BJ (cell line): ENCODE measurements around the gene MUC2. TPM values are rescaled to one million over a fixed set of nuclear protein-coding genes. Genes with fewer than 3 reads are reported as not detected.

Source experiments
- CTCF ChIA-PET: fragments of 350-600 bp; formaldehyde crosslinking; extraction: SDS; loops from one replicate; lab custom pipeline; 2021; ENCODE audit warnings: antibody characterized with exemption, inconsistent platforms; lab: Yijun Ruan, JAX
- POLR2A ChIA-PET: fragments of 300-600 bp; sonication (Branson Sonifier 250); formaldehyde crosslinking; extraction: SDS; loops from one replicate; lab custom pipeline; 2021; ENCODE audit warnings: antibody characterized with exemption; lab: Charles Lee
- DNase-seq: peaks from one replicate; pipeline ENCODE4 v3.0.0-alpha.2; 2011; ENCODE audit warnings: low read depth
- H3K27me3 ChIP-seq: 2 replicates; pipeline ENCODE4 v1.6.0; 2011; ENCODE audit warnings: low read length; ENCODE audit not compliant: control insufficient read depth, insufficient read depth
- H3K36me3 ChIP-seq: 2 replicates; pipeline ENCODE4 v1.5.1; 2011; ENCODE audit warnings: low read length; ENCODE audit not compliant: control insufficient read depth, insufficient read depth
- H3K4me3 ChIP-seq: 2 replicates; pipeline ENCODE4 v1.5.1; 2011; ENCODE audit warnings: low read depth, mild to moderate bottlenecking, control low read depth, low read length
- polyA plus RNA-seq: library from polyadenylated mRNA; depleted of rRNA; stranded (reverse); fragments of >200 nt; gene quantifications from 2 replicates; pipeline ENCODE4 v1.2.3, GENCODE V29; 2011
- TF ChIP-seq, protein P1 (sequence below): IDR thresholded peaks from 2 replicates; pipeline ENCODE4 v1.5.1; 2011; ENCODE audit warnings: low read depth, mild to moderate bottlenecking, control low read depth, inconsistent platforms, low read length, moderate library complexity; ENCODE audit not compliant: insufficient read depth

MUC2 gene
- polyA plus RNA-seq, 1 experiment = not detected

DNA sequence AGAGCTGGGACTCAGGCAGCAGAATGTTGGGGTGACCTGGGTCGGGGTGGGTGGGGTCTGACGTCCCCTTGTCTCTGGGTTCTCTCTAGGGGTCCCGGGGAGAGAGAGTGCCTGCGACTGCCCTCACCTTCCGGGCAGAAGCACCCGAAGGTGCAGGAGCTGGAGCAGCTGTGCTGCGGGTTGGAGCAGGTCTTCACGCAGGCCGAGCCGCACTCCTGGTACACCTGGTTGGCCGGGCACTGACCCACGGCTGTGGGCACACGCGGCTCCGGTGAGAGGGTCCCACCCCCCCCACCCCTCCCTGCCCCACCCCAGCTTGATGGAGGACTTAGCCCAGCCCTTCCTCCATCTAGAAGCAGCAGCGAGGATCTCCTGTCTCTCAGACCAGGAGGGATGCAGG lies 44.6 kb upstream of the MUC2 start:
- POLR2A ChIA-PET = no interaction called here
- CTCF ChIA-PET = interaction anchor here (1.1 kb wide), 1 partner anchor 11 kb away, joined by 3 read pairs; no protein-coding TSS in a partner anchor
- H3K27me3 ChIP-seq = no peaks in the 10 kb centered on the region
- no peak overlapping the region for H3K4me3 ChIP-seq
- no peaks in the 10 kb centered on the region for H3K36me3 ChIP-seq
- DNase-seq = no peak
- TF ChIP-seq, protein P1, sequence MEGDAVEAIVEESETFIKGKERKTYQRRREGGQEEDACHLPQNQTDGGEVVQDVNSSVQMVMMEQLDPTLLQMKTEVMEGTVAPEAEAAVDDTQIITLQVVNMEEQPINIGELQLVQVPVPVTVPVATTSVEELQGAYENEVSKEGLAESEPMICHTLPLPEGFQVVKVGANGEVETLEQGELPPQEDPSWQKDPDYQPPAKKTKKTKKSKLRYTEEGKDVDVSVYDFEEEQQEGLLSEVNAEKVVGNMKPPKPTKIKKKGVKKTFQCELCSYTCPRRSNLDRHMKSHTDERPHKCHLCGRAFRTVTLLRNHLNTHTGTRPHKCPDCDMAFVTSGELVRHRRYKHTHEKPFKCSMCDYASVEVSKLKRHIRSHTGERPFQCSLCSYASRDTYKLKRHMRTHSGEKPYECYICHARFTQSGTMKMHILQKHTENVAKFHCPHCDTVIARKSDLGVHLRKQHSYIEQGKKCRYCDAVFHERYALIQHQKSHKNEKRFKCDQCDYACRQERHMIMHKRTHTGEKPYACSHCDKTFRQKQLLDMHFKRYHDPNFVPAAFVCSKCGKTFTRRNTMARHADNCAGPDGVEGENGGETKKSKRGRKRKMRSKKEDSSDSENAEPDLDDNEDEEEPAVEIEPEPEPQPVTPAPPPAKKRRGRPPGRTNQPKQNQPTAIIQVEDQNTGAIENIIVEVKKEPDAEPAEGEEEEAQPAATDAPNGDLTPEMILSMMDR = no peak

GRCh38 chr11:1030556-1030955 lies 44.1 kb upstream of the MUC2 start:
- POLR2A ChIA-PET = no interaction called here
- CTCF ChIA-PET = interaction anchor here (1.1 kb wide), 1 partner anchor 11 kb away, joined by 3 read pairs; no protein-coding TSS in a partner anchor
- TF ChIP-seq, protein P1 = no peak
- H3K4me3 ChIP-seq = no peak overlapping the region
- DNase-seq = no peak
- H3K36me3 ChIP-seq = no peaks in the 10 kb centered on the region
- H3K27me3 ChIP-seq = no peaks in the 10 kb centered on the region

DNA sequence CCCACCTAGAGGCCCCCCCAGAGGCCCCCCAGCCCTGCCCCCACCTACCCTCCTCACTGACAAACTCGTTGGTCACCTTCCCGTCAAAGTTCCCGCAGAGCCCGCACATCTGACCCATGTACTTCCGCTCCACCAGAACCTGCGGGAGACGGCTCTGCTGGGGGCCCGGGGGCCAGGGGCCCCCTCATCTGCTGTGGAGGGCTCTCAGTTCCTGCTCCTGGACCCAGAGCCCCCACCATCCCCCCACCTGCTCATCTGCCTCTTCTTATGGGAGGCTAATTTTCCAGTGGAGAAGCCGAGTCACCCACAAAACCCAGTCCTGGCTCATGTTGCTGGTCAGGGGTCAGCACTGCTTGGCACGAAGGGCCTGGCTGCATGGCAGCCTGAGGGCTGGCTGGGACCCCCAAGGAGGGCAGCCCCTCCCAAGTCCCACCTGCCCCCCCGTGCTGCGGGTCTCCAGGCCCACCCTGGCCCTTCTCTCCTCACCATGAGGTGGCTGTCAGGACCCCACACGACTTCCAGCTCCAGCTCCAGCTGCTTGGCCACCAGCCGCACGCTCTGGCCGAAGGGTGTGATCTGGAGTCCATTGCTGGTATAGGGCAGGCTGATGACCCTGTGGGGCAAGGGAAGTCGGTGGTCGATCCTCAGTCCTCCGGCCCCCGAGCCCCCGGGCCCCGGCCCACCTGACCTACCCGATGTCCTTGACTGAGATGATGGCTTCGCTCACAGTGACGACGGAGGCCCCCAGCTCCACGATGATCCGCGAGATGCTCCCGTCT lies 43.4 kb upstream of the MUC2 start:
- TF ChIP-seq, protein P1 = no peak
- ChIA-PET CTCF (no interaction called here), POLR2A (no interaction called here)
- DNase-seq = no peak
- H3K4me3 ChIP-seq = no peak overlapping the region
- no peaks in the 10 kb centered on the region; the same call in 1 of the 2 replicates for H3K27me3 ChIP-seq
- no peaks in the 10 kb centered on the region for H3K36me3 ChIP-seq

GRCh38 chr11:1032310-1032891 lies 42.3 kb upstream of the MUC2 start:
- TF ChIP-seq, protein P1 = no peak
- Histone ChIP-seq H3K4me3 (no peak overlapping the region), H3K36me3 (no peaks in the 10 kb centered on the region), H3K27me3 (no peaks in the 10 kb centered on the region; the same call in 1 of the 2 replicates)
- CTCF ChIA-PET = no interaction called here
- POLR2A ChIA-PET = no interaction called here
- DNase-seq = no peak

DNA sequence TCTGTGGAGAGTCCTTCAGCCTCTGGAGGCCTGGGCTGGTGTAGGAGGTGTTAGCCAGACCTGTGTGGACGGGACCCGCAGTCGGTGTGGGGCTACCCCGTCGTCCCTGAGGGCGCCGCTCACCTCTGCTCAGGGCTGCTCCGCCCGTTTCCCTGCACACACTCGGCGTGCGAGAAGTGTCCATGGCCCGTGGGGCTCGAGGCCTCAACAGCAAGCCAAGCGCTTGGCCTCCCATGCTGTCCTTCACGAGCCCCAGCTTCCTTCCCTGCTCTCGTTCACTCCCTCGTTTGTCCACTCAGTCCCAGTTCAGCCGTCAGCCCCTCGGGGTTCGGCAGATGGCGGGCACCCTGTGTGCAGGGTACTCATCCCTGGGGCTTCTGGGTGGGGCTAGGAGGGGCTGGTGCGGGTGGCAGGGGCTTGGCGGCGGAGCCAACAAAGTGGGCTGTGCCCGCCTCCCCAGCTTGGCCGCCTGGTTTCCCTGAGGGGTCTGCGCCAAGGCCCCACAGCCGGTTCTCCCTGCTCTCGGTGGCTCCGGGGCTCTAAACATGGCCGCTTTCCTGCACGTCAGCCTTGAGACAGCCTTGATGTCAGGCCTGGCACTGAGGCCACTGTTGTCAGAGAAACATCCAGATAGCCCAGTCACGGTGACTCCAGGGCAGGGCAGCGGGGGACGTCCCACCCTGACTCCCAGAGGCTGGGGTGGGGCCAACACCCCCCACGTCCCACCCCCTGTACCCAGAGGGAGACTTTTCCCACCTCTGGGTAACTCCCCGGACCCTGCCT lies 41.5 kb upstream of the MUC2 start:
- no peaks in the 10 kb centered on the region for H3K36me3 ChIP-seq
- TF ChIP-seq, protein P1 = no peak
- POLR2A ChIA-PET = no interaction called here

More for the DNA sequence above, 41.5 kb upstream of the MUC2 start:
- H3K4me3 ChIP-seq = no peak overlapping the region
- no peaks in the 10 kb centered on the region; the same call in 1 of the 2 replicates for H3K27me3 ChIP-seq
- DNase-seq = no peak
- CTCF ChIA-PET = no interaction called here
